Coronary artery (tissue), 2 donors: ENCODE data around the gene NUDT1.

ENCODE experiments used
- DNase-seq: peaks from one replicate; pipeline ENCODE4 v3.0.0-alpha.2; 2017; ENCODE audit warnings: low spot score
- H3K27ac ChIP-seq, 2 donors: fragments of 200-600 bp; sonication (generic); one replicate each; pipeline ENCODE4 v1.5.1; 2016 to 2019
- H3K4me3 ChIP-seq: fragments of 200-600 bp; sonication (generic); 2 replicates; pipeline ENCODE4 v1.5.1; 2016; ENCODE audit warnings: mild to moderate bottlenecking, moderate library complexity
- TF ChIP-seq, protein P1 (sequence below): fragments of 200-600 bp; sonication (generic); IDR thresholded peaks from one replicate; pipeline ENCODE4 v1.5.1; 2019; ENCODE audit warnings: antibody characterized with exemption

NUDT1 gene

DNA sequence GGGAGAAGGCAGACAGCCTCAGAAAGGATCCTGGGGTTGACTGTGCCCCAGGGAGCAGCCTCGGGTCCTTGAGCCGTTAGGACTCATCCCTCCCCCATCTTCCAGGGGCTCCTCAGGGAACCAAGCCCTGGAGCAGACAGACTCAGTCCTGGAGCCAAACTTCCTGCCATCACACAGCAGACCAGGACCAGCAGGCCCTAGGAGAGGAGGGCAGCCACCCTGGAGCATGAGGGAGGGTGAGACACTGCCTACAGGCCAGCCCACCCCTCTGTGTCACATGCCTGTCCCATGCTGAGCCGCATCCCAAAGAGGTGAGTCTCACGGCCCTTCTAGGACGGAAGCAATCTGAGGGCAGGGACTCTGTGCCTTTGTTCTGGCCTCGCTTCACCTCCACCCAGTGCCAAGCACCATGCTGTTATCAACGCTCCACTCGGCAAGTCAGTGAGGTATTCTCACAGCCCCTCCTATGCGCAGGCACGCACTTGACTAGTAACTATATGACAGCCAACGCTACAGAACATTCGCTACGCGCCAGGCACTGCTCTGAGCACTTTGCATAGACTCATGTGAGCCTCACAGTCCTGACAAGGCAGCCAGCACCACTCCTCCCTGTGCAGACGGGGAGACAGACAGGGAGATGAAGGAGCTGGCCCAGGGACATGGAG, 28.3 kb upstream of the NUDT1 start:
- no peak for DNase-seq
- no peak overlapping the region for H3K27ac ChIP-seq
- H3K4me3 ChIP-seq = no peak overlapping the region
- TF ChIP-seq, protein P1, sequence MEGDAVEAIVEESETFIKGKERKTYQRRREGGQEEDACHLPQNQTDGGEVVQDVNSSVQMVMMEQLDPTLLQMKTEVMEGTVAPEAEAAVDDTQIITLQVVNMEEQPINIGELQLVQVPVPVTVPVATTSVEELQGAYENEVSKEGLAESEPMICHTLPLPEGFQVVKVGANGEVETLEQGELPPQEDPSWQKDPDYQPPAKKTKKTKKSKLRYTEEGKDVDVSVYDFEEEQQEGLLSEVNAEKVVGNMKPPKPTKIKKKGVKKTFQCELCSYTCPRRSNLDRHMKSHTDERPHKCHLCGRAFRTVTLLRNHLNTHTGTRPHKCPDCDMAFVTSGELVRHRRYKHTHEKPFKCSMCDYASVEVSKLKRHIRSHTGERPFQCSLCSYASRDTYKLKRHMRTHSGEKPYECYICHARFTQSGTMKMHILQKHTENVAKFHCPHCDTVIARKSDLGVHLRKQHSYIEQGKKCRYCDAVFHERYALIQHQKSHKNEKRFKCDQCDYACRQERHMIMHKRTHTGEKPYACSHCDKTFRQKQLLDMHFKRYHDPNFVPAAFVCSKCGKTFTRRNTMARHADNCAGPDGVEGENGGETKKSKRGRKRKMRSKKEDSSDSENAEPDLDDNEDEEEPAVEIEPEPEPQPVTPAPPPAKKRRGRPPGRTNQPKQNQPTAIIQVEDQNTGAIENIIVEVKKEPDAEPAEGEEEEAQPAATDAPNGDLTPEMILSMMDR = no peak

DNA sequence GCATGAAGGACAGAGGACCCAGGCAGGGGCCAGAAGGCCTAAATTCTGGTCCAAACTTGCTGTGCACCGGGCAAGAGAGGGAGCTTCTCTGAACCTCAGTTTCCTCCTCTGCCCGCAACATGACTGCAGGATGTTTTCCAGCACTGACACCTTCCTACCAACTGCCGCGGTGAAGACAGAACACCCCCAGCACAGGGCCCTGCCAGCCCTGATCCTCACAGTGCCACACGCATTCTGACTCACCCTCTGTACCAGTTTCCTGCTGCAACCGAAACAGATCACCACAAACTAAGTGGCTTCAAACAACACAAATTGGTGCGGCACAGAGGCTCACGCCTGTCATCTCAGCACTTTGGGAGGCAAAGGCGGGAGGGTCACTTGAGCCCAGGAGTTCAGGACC, 27.4 kb upstream of the NUDT1 start:
- H3K27ac ChIP-seq = no peak overlapping the region
- DNase-seq = no peak
- TF ChIP-seq, protein P1 = no peak
- H3K4me3 ChIP-seq = no peak overlapping the region

DNA sequence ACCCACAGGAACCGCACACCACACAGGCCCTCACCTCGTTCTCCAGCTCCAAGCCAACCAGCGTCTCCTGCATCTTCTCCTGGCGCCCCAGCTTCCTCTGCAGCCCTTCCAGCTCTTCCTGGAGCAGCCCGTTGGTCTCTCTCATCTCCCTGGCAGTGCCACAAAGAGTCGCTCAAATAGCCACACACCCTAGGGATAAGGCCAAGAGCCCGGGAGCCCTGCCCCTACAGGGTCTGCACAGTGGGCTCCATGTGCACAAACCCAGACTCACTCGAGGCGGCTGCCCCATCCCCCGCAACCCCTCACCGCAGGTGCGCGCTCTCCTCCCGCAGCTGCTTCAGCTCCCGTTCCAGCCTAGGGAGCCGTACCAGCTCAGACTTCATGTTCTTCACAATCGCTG, 26.2 kb upstream of the NUDT1 start:
- Histone ChIP-seq H3K4me3 (no peak overlapping the region), H3K27ac (no peak overlapping the region)
- no peak for DNase-seq
- TF ChIP-seq, protein P1 = no peak

DNA sequence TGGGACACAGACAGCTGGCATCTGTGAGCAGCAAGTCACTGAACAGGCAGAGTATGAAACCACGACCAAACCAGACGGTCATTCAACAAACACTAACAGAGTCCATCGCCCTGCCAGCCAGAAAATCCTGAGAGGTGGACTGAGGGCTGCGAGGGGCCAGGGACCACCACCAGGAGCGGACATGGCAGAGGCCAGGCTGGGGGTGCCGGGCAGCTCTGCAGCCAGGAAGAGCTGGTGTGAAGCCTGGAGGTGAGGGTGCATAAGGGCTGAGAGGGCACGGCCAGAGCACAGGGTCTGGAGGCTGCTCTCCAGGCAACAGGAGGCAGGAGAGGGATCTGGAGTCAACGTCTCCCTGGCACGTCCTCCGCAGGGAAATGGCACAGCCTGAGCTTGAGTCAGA, 24.8 kb upstream of the NUDT1 start:
- TF ChIP-seq, protein P1 = no peak
- H3K4me3 ChIP-seq = no peak overlapping the region
- no peak overlapping the region for H3K27ac ChIP-seq
- no peak for DNase-seq

DNA sequence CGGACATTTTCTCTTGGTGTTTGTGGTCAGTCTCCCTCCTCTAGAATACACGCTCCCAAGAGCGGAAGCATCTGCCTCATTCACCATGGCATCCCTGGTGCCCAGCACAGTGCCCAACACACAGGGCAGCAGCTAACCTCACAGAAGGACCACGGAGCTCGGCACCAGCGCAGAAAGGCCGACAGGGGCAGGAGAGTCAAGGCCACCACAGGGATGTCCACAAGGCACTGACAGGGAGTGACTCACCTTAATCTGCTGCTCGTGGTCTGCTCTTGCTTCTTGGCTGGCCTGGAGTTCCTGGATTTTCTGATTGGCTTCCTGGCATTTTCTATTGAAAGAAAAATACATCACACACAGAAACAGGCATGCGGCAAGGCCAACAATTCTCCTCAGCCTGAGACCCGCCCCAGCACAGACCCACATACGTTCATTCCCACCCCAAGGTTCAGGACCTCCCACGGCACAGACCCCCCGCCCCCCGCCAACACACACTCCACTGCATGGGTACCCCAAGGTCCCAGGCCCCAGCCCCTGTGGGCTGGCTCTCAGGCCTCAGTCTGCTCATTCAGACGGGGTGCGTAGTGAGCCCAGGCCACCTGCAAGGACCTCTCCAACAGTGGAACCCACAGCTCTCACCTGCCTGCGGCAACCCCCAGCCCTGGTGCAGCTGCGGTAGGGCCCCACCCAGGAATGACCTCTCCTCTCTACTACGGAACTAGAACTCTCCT, 24.1 kb upstream of the NUDT1 start:
- TF ChIP-seq, protein P1 = no peak
- Histone ChIP-seq H3K27ac (no peak overlapping the region), H3K4me3 (no peak overlapping the region)
- no peak for DNase-seq

DNA sequence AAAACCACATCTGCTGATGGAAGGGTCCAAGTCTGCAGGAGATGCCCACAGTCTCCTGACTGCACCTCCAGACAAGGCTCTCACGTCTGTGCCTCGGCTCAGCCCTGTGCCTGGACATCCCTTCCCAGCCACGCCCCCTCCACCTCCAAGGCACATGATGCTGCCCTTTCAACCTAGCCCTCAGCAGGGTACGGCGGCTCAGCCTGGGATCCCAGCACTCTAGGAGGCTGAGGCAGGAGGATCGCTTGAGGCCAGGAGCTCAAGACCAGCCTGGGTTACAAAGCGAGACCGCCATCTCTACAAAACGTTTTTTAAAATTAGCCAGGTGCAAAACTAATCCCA, 23.6 kb upstream of the NUDT1 start:
- TF ChIP-seq, protein P1 = no peak
- H3K27ac ChIP-seq = no peak overlapping the region
- DNase-seq = no peak
- no peak overlapping the region for H3K4me3 ChIP-seq

DNA sequence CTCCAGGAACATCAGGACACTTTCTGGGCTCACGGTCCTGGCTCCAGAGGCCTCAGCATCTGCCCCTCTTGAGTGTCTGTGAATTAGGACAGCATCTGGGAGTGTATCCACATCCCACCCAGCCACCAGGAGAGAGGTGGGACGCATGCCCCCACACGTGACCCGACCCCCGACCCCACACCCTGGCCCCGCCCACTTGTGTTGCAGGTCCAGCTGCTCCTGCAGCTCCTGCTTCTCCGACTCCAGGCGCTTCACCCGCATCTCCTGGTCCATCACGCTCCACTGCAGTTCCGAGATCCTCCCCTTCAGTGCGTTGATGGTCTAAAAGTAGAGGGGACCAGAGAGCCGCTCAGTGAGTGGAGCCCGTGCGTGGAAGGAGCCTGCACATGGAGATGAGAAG, 22.9 kb upstream of the NUDT1 start:
- Histone ChIP-seq H3K27ac (no peak overlapping the region), H3K4me3 (no peak overlapping the region)
- TF ChIP-seq, protein P1 = no peak
- DNase-seq = no peak
